ENCODE measurements around the gene DNAJB5. TPM values are rescaled to one million over a fixed set of nuclear protein-coding genes. Genes with fewer than 3 reads are reported as not detected.

DNAJB5 gene
- total RNA-seq, 4 donors from 2014 or later: 46.8 to 125 (median 96.8) TPM

- peak; percentile 70 for ATAC-seq
- Histone ChIP-seq H3K9me3 (no peaks in the 10 kb centered on the region), H3K27me3 (peaks cover 44% of the 10 kb centered on the region), H3K4me1 (peaks cover 0 to 13% (median 4%) of the 10 kb centered on the region in 3 donors), H3K36me3 (no peaks in the 10 kb centered on the region), H3K27ac (no peak within 1 kb of the TSS), H3K4me3 (peak within 1 kb of the TSS; percentile 19 to 62)
- TF ChIP-seq POLR2AphosphoS5 (IDR thresholded peaks at IDR 0.05): no peak
- TF ChIP-seq CTCF (IDR thresholded peaks at IDR 0.05): peak in 2 of 4 experiments; percentile 16 to 26
- no peak for TF ChIP-seq POLR2A (IDR thresholded peaks at IDR 0.05)
- 16 to 40% methylated on average over 1 to 5 of the region's 116 CpGs for WGBS, 2 donors (ENCODE audit: low coverage in 1 of 2)
Observed at GRCh38 chr9:34957492-34958410, 31.8 kb upstream of the DNAJB5 start, which contains the start of gene PHF24. Gene PHF24, plus strand, starts transcription at chr9:34958285. Its CDS starts 13,014 bp downstream, at chr9:34971299.

- peaks cover 0 to 13% (median 4%) of the 10 kb centered on the region in 3 donors for H3K4me1 ChIP-seq
- H3K27me3 ChIP-seq: peaks cover 46% of the 10 kb centered on the region
- TF ChIP-seq POLR2AphosphoS5 (IDR thresholded peaks at IDR 0.05) (no peak), POLR2A (IDR thresholded peaks at IDR 0.05) (no peak), EP300 (IDR thresholded peaks at IDR 0.05) (no peak), CTCF (IDR thresholded peaks at IDR 0.05) (no peak)
- H3K4me3 ChIP-seq: peak overlapping the region in 1 of 2 donors; percentile 62
- ATAC-seq: peak; percentile 30
- no peaks in the 10 kb centered on the region for H3K9me3 ChIP-seq
- no peak overlapping the region for H3K27ac ChIP-seq
- no peaks in the 10 kb centered on the region for H3K36me3 ChIP-seq
- WGBS, 2 donors (ENCODE audit: low coverage in 1 of 2): 47% methylated on average over 3 of the region's 21 CpGs; no CpG with 5 or more reads in 1 of the 2 donors
Observed at GRCh38 chr9:34958411-34958982, 31.0 kb upstream of the DNAJB5 start.

GRCh38 chr9:34959461-34959860 is 30.1 kb upstream of the DNAJB5 start:
- Histone ChIP-seq H3K27ac (no peak overlapping the region), H3K4me3 (no peak overlapping the region), H3K9me3 (no peaks in the 10 kb centered on the region), H3K4me1 (peaks cover 0 to 13% (median 4%) of the 10 kb centered on the region in 3 donors), H3K27me3 (peaks cover 56% of the 10 kb centered on the region), H3K36me3 (no peaks in the 10 kb centered on the region)
- ATAC-seq: no peak
- TF ChIP-seq CTCF (IDR thresholded peaks at IDR 0.05) (no peak), POLR2AphosphoS5 (IDR thresholded peaks at IDR 0.05) (no peak), EP300 (IDR thresholded peaks at IDR 0.05) (no peak), POLR2A (IDR thresholded peaks at IDR 0.05) (no peak)
- 79 to 91% methylated on average over 1 to 3 of the region's 4 CpGs for WGBS, 2 donors (ENCODE audit: low coverage in 1 of 2)

- no peak for TF ChIP-seq POLR2A (IDR thresholded peaks at IDR 0.05)
- TF ChIP-seq POLR2AphosphoS5 (IDR thresholded peaks at IDR 0.05): no peak
- TF ChIP-seq EP300 (IDR thresholded peaks at IDR 0.05): no peak
- TF ChIP-seq CTCF (IDR thresholded peaks at IDR 0.05): no peak
- WGBS, 2 donors (ENCODE audit: low coverage in 1 of 2): 35 to 54% methylated on average over 4 to 5 of the region's 5 CpGs
- Histone ChIP-seq H3K9me3 (no peaks in the 10 kb centered on the region), H3K27me3 (peaks cover 72% of the 10 kb centered on the region), H3K4me3 (no peak overlapping the region), H3K4me1 (peaks cover 0 to 13% (median 4%) of the 10 kb centered on the region in 3 donors), H3K36me3 (no peaks in the 10 kb centered on the region), H3K27ac (no peak overlapping the region)
- no peak for ATAC-seq
Observed at GRCh38 chr9:34961574-34962490, 27.7 kb upstream of the DNAJB5 start.
